Thyroid gland (tissue), 4 donors: ENCODE results near the gene WNT3A.

Experiments used
- CTCF ChIP-seq, 6 experiments: fragments of 200-600 bp in 3 of 6; fragments of 450-650 bp in 3 of 6; sonication (generic) in 3 of 6; IDR thresholded peaks; one replicate each; pipeline ENCODE4 v1.5.1; 2016 to 2019; ENCODE audit warnings: antibody characterized with exemption in 6 of 6, mild to moderate bottlenecking in 2 of 6, inconsistent platforms in 1 of 6, moderate library complexity in 1 of 6
- POLR2A ChIP-seq, 2 donors: fragments of 450-650 bp; IDR thresholded peaks; one replicate each; pipeline ENCODE4 v1.6.1; 2017; ENCODE audit warnings: antibody characterized with exemption in 2 of 2, mild to moderate bottlenecking in 2 of 2, moderate library complexity in 1 of 2

DNA sequence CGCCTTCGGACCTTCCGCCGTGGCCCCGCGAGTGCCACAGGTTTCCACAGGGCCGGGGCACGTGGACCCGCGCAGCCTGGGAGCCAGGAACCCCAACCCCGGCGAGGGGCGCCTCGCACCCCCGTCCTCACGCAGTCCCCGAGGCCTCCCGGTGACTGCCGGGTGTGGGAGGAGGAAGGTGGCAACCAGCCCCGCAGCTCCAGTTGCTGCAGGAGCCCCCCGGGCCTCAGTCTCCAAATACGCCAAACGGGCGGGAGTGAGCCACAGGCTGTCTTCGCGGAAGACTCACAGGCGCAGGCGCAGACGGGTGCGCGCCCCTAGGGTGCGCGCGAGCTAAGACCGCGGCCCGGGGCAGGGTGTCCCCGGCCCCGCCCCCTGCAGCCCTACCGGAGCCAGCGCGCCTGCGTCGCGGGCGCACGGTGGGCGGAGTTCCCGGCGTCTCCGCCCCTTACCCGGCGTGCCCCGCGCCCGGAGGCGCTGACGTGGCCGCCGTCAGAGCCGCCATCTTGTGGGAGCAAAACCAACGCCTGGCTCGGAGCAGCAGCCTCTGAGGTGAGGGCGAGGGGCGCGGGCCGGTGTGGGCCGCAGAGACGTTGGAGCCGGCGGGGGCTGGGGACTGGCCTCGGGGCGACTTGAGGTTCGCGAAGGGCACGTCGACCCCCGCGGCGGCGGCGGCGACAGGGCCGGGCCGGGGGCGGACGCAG lies 75.6 kb downstream of the WNT3A start, which contains the start of gene ARF1:
- TF ChIP-seq CTCF (IDR thresholded peaks at IDR 0.05) = peak in 1 of 6 experiments; percentile 18
- TF ChIP-seq POLR2A (IDR thresholded peaks at IDR 0.05) = peak; percentile 85 to 95
